T-helper 9 cell (primary cell): ENCODE data around the gene CELA3B.
"Not testable (repeated sequence)": the region's sequence is repeated elsewhere in the genome, so short reads cannot be mapped to it uniquely, and the experiment has no call there.

Experiments
- DNase-seq: peaks from one replicate; pipeline ENCODE4 v3.0.0-alpha.2; 2020

The CELA3B gene

GRCh38 chr1:21944733-21945073, 32.1 kb upstream of the CELA3B start:
- DNase-seq: no peak

- no peak for DNase-seq
Observed at GRCh38 chr1:21946836-21947587, 29.8 kb upstream of the CELA3B start.

DNA sequence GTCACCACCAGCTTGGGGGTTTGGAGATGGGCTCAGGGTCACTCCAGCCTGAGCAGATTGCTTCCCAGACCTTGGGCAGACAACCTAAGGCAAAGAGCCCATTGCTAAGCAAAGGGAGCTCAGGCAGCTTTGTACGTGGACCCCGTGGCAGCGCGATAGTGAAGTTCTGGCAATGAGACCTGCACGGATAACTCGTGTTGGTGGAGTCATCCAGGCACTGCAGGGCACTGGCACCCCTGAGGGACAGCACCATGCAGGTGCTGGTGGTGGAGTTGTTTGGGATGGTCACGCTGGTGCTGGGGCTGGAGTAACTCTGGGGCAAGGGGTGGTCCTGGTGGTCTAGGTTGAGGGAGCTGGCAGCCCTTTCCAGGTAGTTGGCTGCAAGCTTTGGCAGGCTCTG, 26.1 kb upstream of the CELA3B start:
- no peak for DNase-seq

DNA sequence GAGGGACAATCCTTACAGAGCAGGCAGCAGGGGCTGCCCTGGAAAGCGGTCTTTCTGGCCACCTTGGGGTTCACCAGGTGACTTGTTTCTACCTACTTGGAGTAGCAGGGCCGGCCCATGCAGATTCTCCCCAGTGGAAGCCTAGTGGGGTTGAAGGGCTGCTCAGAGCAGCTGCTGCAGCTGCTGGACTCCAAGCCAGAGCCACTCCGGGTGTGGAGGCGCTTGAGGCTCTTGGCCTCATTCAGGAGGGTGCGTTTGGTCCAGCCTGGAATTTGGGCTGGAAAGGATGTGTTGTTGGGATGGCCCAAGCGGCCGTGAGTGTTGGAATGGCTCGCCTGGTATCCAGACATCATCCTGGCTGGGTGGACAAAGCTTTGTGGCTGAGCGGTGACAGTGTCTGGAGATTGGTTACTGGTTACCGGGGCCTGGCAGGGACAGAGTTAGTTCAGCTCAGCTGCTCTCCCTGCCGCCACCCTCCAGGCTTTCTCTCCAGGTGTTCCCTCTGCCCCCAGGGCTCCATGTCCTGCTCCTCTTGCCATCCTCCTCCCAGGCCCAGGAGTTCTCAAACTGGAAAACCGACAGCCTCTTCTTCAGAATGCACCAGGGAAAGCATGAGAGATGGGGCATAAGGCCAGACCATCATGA, 25.5 kb upstream of the CELA3B start:
- no peak for DNase-seq

DNA sequence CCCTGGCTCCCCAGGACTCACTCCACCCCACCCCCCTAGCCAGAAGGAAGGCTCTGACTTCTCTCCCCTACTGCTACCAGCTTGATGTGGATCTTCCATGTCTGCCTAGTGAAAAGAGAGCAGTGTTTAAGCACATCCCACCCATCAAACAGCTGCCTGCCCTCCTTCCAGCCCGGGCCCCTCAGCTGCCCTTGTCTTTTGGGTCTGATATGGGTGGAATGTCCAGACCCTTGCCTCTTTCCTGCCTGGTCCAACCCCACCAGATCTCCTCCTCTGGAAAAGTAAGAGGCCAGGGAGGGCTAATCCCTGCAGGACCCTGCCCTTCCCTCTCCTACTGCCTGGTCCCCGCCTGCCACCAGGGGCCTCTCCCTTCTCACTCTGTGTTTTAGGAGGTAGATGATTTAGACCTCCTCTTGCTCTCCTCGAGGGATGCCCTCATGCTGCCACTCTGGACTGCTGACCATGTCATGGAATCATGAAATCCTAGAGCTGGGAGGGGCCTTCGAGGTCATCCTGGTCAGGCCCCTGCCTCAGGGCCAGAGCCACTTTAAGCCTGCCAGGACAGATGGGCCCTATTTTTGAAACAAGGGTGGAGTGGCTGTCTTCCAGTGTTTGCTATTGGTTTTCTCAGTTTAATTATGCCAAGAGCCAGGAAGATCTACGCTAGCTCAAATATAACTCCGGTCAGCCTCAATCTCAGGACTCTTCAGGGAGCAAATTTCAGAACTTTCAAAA, 23.9 kb upstream of the CELA3B start:
- no peak for DNase-seq

- no peak for DNase-seq
Observed at GRCh38 chr1:21955058-21955457, 21.8 kb upstream of the CELA3B start.

DNA sequence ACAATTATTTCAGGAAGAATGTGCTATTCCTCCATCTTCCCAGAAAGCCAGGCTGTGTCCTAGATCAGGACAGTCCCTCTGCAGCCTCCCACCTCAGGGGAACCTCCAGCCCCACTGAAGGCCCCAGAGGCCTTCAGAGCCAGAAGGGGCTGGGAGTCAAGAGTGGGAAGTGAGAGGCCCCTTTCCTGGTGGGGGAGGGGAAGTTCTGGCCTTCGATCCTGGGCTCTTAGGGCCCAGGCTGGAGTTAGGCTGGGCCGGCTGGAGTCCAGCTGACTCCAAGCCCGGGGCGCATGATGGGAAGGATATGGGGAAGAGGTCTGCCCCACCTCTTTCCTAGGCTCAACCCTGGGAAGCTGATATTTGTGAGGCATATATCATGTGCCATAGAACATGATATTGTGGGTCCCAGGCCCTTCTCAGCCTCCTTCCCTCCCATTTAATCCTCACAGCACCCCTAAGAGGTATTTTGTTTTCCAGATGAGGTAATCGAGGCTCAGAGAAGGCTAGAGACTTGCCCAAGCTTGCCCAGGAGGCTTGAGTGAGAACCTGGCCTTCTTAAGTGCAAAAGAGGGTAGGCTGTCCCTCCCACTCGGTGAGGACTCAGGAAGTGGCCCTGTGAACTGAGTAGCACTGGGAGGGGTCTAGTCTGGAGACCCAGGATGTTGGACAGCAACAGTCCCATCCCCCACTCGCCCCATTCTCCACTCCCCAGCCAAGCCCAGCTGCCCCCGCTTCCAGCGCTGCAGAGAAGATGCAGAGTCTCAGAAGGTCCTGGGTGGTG, 21.1 kb upstream of the CELA3B start:
- DNase-seq: no peak

DNA sequence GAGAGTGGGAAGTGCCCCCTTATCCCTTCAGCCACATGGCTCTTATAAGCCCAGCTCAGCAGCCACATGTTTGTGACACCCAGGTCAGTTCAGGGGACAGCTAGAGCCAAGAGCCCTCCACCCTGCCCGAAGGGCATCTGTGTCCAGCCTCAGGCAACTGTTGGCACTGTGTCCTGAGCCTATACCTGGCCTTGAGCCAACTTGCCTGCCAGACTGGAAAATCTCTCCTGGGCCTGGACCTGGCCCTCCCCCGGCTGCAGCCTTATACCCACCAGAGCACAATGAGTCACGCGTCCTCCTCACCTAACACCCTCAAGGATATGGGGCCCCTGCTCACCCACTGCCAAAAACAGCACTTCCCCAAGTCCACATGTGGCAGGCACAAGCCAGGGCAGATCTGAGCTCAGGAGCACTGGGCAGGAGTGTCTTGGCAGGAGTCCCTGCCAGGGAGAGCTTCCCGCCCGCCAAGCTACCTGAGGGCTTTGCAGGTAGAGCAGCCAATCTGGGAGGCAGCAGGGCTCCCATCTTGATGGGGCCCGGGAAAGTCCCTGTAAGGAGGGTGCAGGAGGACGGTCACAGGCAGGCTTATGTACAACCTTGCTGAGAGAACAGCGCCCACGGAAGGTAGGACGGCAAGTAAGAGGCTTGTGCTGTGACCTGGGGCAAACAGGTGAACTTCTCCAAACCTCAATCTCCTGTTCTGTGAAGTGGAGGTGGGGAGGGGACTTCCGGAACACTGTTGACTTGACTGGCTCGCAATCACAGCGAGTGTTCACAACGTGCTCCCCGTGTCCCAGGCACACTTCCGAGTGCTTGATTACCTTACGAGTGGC, 19.9 kb upstream of the CELA3B start:
- peak; percentile 41 for DNase-seq

DNA sequence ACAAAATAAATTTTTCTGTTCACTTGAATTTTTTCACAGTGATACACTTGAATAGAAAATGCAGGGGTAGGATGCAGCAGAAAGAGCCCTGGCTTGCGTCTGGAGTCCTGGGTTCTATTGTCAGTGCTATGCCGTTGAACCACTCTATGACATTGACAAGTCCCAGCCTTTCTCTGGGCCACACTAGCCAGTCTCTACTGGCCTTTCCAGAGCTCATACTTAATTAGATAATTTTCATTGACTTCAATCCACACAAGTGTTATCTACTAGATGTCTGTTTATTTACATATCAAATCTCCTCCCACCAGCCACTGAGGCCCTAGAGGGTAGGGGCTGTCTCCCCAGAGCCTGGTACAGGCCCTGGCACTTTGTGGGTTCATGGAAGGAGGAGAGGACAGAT, 15.5 kb upstream of the CELA3B start:
- DNase-seq: no peak

DNA sequence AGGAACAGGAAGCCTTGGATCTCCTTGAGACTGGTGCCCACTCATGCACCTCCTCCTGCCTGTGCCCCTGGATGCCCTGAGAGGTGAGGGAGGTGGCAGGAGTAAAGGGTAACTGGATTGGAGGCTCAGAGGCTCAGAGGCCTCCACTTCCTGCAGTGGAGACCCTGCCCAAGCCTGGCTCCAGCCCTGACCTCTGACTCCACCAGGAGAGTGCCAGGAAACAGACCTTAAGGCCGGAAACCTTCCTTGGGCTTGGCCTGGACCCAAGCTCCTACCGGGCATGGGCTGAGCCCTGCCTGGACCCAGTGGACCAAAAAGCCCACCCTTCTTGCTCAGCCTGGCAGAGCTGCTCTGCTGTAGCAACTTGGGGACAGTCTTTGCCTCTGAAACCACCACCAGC, 15.0 kb upstream of the CELA3B start:
- DNase-seq: no peak

DNA sequence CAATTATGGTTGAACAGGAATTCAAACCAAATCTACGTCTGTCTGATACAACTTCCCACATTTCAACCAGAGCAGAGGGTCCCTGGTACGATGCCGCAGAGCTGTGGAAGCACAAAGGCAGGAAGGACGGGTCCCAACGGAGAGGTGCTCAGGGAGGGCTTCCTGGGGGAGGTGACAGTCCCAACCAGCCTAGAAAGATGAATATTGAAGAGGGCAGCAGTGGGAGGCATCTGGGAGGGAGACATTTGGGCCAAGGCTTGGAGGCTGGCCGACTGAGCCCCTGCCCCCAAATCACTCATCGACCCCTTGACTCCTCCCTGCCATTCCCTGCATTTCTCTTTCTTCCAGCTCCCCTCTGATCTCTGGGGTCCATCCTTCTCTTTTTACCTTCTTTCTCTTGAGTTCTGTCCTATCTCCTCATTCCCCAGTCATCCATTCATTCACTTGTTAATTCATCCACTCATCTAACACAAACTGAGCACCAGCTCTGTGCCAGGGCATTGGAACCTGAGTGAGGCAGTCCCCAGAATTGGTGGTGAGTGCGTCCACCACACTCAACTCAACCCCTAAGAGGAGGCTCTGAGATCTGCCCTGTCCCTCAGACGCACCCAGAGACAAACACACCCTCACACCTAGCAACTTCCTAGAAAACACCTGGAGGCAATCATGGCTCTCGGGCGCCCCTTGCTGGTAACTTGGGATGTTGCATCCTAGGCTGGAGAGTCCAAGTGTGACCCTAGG, 13.2 kb upstream of the CELA3B start:
- peak; percentile 82 for DNase-seq

DNA sequence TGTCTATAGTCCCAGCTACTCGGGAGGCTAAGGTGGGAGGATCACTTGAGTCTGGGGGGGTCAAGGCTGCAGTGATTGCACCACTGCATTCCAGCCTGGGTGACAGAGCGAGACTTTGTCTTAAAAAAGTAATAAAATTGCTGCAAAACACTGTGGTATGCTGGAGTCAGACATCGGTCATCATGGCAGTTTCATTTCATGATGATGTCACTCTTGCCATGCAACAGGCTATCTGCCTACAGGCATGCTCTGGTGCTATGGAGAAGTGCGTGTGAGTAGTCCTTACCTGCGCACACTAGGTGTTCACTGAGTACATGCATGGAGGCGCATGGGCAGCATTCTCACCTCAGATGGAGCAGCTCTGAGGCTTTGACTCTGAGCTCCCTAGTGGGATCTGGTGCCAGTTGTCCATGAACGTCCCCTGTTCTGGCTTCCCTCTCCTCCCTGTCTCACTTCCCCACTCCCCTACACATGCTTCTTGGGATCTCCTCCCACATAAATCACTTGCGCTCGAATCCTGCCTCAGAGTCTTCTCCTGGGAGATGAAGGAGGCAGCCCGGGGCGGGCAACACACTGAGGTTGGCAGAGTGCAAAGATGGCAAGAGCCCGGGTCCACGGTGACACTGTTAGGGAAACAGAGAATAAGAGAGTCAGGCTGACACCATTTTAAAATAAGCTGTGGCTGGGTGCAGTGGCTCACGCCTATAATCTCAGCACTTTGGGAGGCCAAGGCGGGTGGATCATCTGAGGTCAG, 10.4 kb upstream of the CELA3B start:
- no peak for DNase-seq

DNA sequence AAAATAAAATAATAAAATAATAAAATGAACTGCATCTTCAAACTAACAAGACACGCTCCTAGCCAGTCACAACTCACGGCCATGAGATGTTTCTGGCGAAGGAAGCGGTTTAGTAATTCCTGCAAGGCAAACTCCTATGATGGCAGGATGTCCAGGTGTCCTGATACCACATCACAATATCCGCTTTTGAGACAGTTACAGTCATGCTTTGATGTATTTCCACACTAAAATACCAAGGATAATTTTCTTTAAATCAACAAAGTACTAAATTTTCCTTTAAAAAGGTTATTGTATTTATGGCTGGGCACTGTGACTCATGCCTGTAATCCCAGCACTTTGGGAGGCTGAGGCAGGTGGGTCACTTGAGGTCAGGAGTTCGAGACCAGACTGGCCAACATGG, 9.6 kb upstream of the CELA3B start:
- not testable (repeated sequence) for DNase-seq

- DNase-seq: not testable (repeated sequence)
Observed at GRCh38 chr1:21969066-21969465, 7.8 kb upstream of the CELA3B start.

GRCh38 chr1:21970523-21970922, 6.3 kb upstream of the CELA3B start:
- DNase-seq: not testable (repeated sequence)

DNA sequence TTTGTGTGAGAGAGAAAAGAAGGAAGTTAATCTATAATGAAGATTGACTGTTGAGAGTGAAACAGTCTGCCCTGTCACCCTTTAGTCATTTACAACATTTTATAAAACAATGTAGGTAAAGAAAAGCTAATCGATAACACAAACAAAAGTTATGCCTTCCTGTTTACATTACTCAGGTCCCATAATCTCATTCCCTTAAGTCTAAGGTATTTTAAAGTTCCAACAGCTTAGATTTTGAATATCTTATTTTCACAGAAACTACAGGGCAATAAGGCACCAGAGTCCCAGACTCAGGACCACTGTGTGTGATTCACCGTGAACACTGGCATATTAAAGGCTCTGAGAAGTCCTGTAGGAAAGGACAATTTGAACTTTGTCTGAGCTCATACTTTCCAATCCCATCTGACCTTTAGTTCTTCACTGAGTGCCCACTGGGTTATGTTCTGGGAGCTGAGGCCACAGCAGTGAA, 3.8 kb upstream of the CELA3B start:
- DNase-seq: not testable (repeated sequence)

GRCh38 chr1:21973948-21974347, 2.9 kb upstream of the CELA3B start:
- DNase-seq: not testable (repeated sequence)

DNA sequence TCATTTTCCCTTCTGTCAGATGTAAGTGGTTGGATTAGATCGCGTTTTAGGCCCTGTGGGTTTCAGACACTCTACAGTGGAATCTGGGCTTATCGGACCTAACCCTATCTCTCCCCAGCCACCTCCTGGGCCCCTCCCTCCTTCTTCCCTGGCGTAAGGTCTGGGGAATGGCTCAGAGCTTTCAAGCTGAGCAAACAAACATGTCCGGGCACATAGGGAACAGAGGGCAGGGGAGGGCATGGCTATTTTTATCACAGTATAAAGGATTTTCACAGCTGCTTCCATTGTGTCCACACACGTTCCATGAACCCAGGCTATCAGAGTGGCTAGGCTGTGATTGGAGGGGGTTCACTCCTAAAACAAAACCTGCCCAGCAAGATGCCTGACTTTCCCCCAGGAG, 2.1 kb upstream of the CELA3B start:
- not testable (repeated sequence) for DNase-seq

- not testable (repeated sequence) for DNase-seq
Observed at GRCh38 chr1:21975296-21975695, 1.5 kb upstream of the CELA3B start.

GRCh38 chr1:21978209-21978608, 1.4 kb downstream of the CELA3B start:
- not testable (repeated sequence) for DNase-seq
